Body of pancreas (tissue), 4 donors: ENCODE results near the gene PRKCB. TPM values are rescaled to one million over a fixed set of nuclear protein-coding genes. Genes with fewer than 3 reads are reported as not detected.

Source experiments
- ATAC-seq: fragments of 150-250 bp; one replicate; pipeline ENCODE4 v1.9.1; 2016
- DNase-seq, 4 donors: peaks; one replicate each; pipeline ENCODE4 v3.0.0-alpha.2; 2019
- H3K27ac ChIP-seq, 4 donors: fragments of 200-600 bp; sonication (generic); 1 replicate in 3 of 4; 2 replicates in 1 of 4; pipeline versions ENCODE4 v1.5.1 to v1.6.1; 2016 to 2019; ENCODE audit warnings: mild to moderate bottlenecking in 1 of 4, mixed read lengths in 1 of 4, moderate library complexity in 1 of 4
- H3K27me3 ChIP-seq, 2 donors: fragments of 200-600 bp; sonication (generic); one replicate each; pipeline ENCODE4 v1.6.0; 2016; ENCODE audit warnings: mild to moderate bottlenecking in 1 of 2
- H3K36me3 ChIP-seq, 2 donors: fragments of 200-600 bp; sonication (generic); replicated peaks in 1 of 2; 2 replicates each; pipeline ENCODE4 v1.5.1; 2016; ENCODE audit warnings: low read depth in 2 of 2; ENCODE audit not compliant: insufficient read depth in 1 of 2
- H3K4me1 ChIP-seq: fragments of 200-600 bp; sonication (generic); one replicate; pipeline ENCODE4 v1.6.0; 2016
- H3K4me3 ChIP-seq, 2 donors: fragments of 200-600 bp; sonication (generic); 1 replicate in 1 of 2; 2 replicates in 1 of 2; pipeline ENCODE4 v1.5.1; 2016 to 2019
- H3K9me3 ChIP-seq, 3 donors: fragments of 200-600 bp; sonication (generic); 1 replicate in 2 of 3; 2 replicates in 1 of 3; pipeline ENCODE4 v1.5.1; 2016
- POLR2A ChIP-seq, 3 donors: fragments of 450-650 bp; IDR thresholded peaks; one replicate each; pipeline ENCODE4 v1.6.1; 2016; ENCODE audit warnings: antibody characterized with exemption in 3 of 3, mild to moderate bottlenecking in 2 of 3
- WGBS, 2 donors: methylation state at CpG; one replicate each; pipeline ENCODE4 v1.1.5; 2017; 5-methylcytosine and 5-hydroxymethylcytosine counted together
- intact Hi-C: fragments of 100-400 bp; cut with DNase I; formaldehyde crosslinking; loops from one replicate; pipeline ENCODE4 v1.15.1; 2023
- total RNA-seq, 2 donors: library from RNA; depleted of rRNA; stranded (reverse); fragments of >200 nt; gene quantifications; one replicate each; pipeline ENCODE4 v1.1.0, GENCODE V29; 2016
- TF ChIP-seq, protein P1 (sequence below), 7 experiments: fragments of 450-650 bp in 4 of 7; fragments of 200-600 bp in 3 of 7; sonication (generic) in 3 of 7; IDR thresholded peaks; one replicate each; pipeline ENCODE4 v1.5.1; 2016 to 2019; ENCODE audit warnings: antibody characterized with exemption in 7 of 7

Gene PRKCB
- total RNA-seq, 2 donors from 2014 or later = 0.33 to 10.6 TPM

DNA sequence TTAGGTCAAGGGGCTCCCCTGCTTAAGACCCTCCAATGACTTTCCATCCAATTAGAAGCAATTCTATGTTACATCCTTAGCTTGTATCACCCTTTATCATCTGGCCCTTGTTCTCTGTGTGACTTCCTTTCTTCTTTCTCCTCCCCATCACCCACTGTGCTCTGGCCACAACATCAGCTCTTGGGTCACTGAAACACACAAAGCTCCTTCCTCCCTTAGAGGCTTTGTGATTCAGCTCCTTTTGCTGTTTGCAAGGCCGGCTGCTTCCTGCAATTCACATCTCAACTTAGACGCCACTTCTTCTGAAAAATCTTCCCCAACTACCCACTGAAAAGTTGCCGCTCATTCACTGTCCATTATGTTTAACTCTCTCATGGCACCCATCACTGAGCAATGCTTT, 289.4 kb downstream of the PRKCB start:
- WGBS, 2 donors = 44 to 52% methylated on average over 3 of the region's 3 CpGs
- ATAC-seq (no peak), DNase-seq (no peak)
- Histone ChIP-seq H3K36me3 (no peaks in the 10 kb centered on the region), H3K4me1 (no peaks in the 10 kb centered on the region), H3K27me3 (no peaks in the 10 kb centered on the region), H3K27ac (no peak overlapping the region), H3K4me3 (no peak overlapping the region), H3K9me3 (no peaks in the 10 kb centered on the region)
- intact Hi-C loops = no loop called here
- TF ChIP-seq, protein P1, sequence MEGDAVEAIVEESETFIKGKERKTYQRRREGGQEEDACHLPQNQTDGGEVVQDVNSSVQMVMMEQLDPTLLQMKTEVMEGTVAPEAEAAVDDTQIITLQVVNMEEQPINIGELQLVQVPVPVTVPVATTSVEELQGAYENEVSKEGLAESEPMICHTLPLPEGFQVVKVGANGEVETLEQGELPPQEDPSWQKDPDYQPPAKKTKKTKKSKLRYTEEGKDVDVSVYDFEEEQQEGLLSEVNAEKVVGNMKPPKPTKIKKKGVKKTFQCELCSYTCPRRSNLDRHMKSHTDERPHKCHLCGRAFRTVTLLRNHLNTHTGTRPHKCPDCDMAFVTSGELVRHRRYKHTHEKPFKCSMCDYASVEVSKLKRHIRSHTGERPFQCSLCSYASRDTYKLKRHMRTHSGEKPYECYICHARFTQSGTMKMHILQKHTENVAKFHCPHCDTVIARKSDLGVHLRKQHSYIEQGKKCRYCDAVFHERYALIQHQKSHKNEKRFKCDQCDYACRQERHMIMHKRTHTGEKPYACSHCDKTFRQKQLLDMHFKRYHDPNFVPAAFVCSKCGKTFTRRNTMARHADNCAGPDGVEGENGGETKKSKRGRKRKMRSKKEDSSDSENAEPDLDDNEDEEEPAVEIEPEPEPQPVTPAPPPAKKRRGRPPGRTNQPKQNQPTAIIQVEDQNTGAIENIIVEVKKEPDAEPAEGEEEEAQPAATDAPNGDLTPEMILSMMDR (IDR thresholded peaks at IDR 0.05) = no peak
- TF ChIP-seq POLR2A (IDR thresholded peaks at IDR 0.05) = no peak

- H3K4me1 ChIP-seq = no peaks in the 10 kb centered on the region
- ATAC-seq = no peak
- TF ChIP-seq, protein P1 (IDR thresholded peaks at IDR 0.05) = no peak
- TF ChIP-seq POLR2A (IDR thresholded peaks at IDR 0.05) = no peak
- intact Hi-C loops = no loop called here
- H3K27ac ChIP-seq = no peak overlapping the region
- H3K36me3 ChIP-seq = no peaks in the 10 kb centered on the region
- H3K4me3 ChIP-seq = no peak overlapping the region
- H3K27me3 ChIP-seq = no peaks in the 10 kb centered on the region
- no peak for DNase-seq
- 53% methylated on average over 4 of the region's 4 CpGs for WGBS, 2 donors
- H3K9me3 ChIP-seq = no peaks in the 10 kb centered on the region
These were observed 293.7 kb downstream of the PRKCB start for GRCh38 chr16:24129412-24129918.

DNA sequence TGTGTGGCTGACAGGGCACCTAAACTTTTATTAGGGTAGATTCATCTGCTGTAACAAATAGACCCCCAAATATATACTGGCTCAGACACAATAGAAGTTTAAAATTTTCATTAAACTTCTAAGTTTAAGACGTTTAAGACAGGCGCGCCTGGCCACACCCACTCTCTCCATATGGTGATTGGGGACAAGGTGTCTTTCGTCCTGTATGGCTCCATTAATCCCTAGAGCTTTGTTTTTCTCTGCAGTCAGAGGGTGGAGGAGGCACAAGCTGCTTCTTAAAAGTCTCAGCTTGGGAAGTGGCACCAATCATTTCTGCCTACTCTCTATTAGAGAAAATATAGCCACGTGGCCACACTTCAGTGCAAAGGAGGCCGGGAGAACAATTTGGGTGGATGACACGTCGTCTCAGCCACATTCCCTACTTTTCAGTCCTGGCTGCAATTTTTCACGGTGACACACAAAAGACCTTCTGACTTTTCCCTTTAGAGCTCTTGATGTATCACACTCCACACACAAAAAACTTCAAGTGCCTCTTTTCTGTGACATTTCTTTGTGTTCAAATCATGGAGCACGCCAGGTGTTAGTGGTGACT, 294.8 kb downstream of the PRKCB start:
- WGBS, 2 donors = 55 to 62% methylated on average over 9 to 10 of the region's 10 CpGs
- no peak overlapping the region for H3K27ac ChIP-seq
- no peak for ATAC-seq

GRCh38 chr16:24131294-24131693, 295.5 kb downstream of the PRKCB start:
- WGBS, 2 donors = 49 to 63% methylated on average over 2 of the region's 2 CpGs
- Histone ChIP-seq H3K36me3 (no peaks in the 10 kb centered on the region), H3K4me1 (no peaks in the 10 kb centered on the region), H3K27ac (no peak overlapping the region), H3K27me3 (no peaks in the 10 kb centered on the region), H3K4me3 (no peak overlapping the region), H3K9me3 (no peaks in the 10 kb centered on the region)
- TF ChIP-seq POLR2A (IDR thresholded peaks at IDR 0.05) = no peak
- TF ChIP-seq, protein P1 (IDR thresholded peaks at IDR 0.05) = no peak
- intact Hi-C loops = no loop called here
- DNase-seq (no peak), ATAC-seq (no peak)

More for the DNA sequence above, 294.8 kb downstream of the PRKCB start:
- H3K27me3 ChIP-seq = no peaks in the 10 kb centered on the region
- no peaks in the 10 kb centered on the region for H3K4me1 ChIP-seq
- TF ChIP-seq POLR2A (IDR thresholded peaks at IDR 0.05) = no peak
- TF ChIP-seq, protein P1 (IDR thresholded peaks at IDR 0.05) = no peak
- no peaks in the 10 kb centered on the region for H3K9me3 ChIP-seq
- no peak for DNase-seq
- intact Hi-C loops = no loop called here
- H3K4me3 ChIP-seq = no peak overlapping the region
- H3K36me3 ChIP-seq = no peaks in the 10 kb centered on the region
